Measurements from ENCODE around the gene CAPN13. TPM values are rescaled to one million over a fixed set of nuclear protein-coding genes. Genes with fewer than 3 reads are reported as not detected.

Gene CAPN13
- total RNA-seq, 1 donor from 2014 or later: not detected

GRCh38 chr2:30722936-30723725 lies 84.1 kb downstream of the CAPN13 start:
- Histone ChIP-seq H3K79me2 (ENCODE audit: insufficient read depth, low read length) (no peaks in the 10 kb centered on the region), H2AFZ (ENCODE audit: low read depth, low read length) (no peak overlapping the region), H3K36me3 (ENCODE audit: insufficient read depth, low read length) (no peaks in the 10 kb centered on the region), H3K4me1 (ENCODE audit: insufficient read depth, low read length) (no peaks in the 10 kb centered on the region), H3K9ac (ENCODE audit: low read length) (no peak overlapping the region), H3K27me3 (ENCODE audit: insufficient read depth, low read length) (peaks cover 2% of the 10 kb centered on the region), H3K4me3 (ENCODE audit: insufficient read depth, low read depth, low read length) (no peak overlapping the region), H4K20me1 (ENCODE audit: insufficient read depth, low read length) (no peaks in the 10 kb centered on the region), H3K27ac (ENCODE audit: low read depth, low read length) (no peak overlapping the region), H3K4me2 (ENCODE audit: low read length) (no peak overlapping the region), H3K9me3 (ENCODE audit: insufficient read depth, low read depth, low read length) (no peaks in the 10 kb centered on the region)
- Mint-ChIP-seq H3K9me3 (ENCODE audit: unreplicated experiment) (peaks cover 4% of the 10 kb centered on the region), H3K4me1 (ENCODE audit: low read depth, unreplicated experiment) (no peaks in the 10 kb centered on the region), H3K27ac (ENCODE audit: unreplicated experiment) (no peak overlapping the region), H3K4me3 (ENCODE audit: unreplicated experiment) (no peak overlapping the region), H3K27me3 (ENCODE audit: low read depth, unreplicated experiment) (peaks cover 19% of the 10 kb centered on the region), H3K36me3 (ENCODE audit: low read depth, unreplicated experiment) (no peaks in the 10 kb centered on the region)
- FAIRE-seq: no peak
- no peak for TF ChIP-seq EZH2 (IDR thresholded peaks at IDR 0.05; ENCODE audit: insufficient read depth, low read length)
- TF ChIP-seq CTCF (IDR thresholded peaks at IDR 0.05; ENCODE audit: insufficient read depth, low read depth, low read length): no peak
- no peak for DNase-seq (ENCODE audit: low read depth)

GRCh38 chr2:30721668-30722647 lies 85.3 kb downstream of the CAPN13 start:
- Histone ChIP-seq H3K79me2 (ENCODE audit: insufficient read depth, low read length) (no peaks in the 10 kb centered on the region), H3K36me3 (ENCODE audit: insufficient read depth, low read length) (no peaks in the 10 kb centered on the region), H3K9ac (ENCODE audit: low read length) (no peak overlapping the region), H3K4me3 (ENCODE audit: insufficient read depth, low read depth, low read length) (no peak overlapping the region), H4K20me1 (ENCODE audit: insufficient read depth, low read length) (no peaks in the 10 kb centered on the region), H3K4me2 (ENCODE audit: low read length) (no peak overlapping the region), H3K9me3 (ENCODE audit: insufficient read depth, low read depth, low read length) (no peaks in the 10 kb centered on the region), H2AFZ (ENCODE audit: low read depth, low read length) (no peak overlapping the region), H3K27me3 (ENCODE audit: insufficient read depth, low read length) (peaks cover 2% of the 10 kb centered on the region), H3K4me1 (ENCODE audit: insufficient read depth, low read length) (no peaks in the 10 kb centered on the region), H3K27ac (ENCODE audit: low read depth, low read length) (no peak overlapping the region)
- Mint-ChIP-seq H3K27ac (ENCODE audit: unreplicated experiment) (no peak overlapping the region), H3K27me3 (ENCODE audit: low read depth, unreplicated experiment) (peaks cover 21% of the 10 kb centered on the region), H3K4me3 (ENCODE audit: unreplicated experiment) (no peak overlapping the region), H3K4me1 (ENCODE audit: low read depth, unreplicated experiment) (no peaks in the 10 kb centered on the region), H3K36me3 (ENCODE audit: low read depth, unreplicated experiment) (no peaks in the 10 kb centered on the region), H3K9me3 (ENCODE audit: unreplicated experiment) (peaks cover 4% of the 10 kb centered on the region)
- no peak for FAIRE-seq
- DNase-seq (ENCODE audit: low read depth): no peak
- no peak for TF ChIP-seq CTCF (IDR thresholded peaks at IDR 0.05; ENCODE audit: insufficient read depth, low read depth, low read length)
- TF ChIP-seq EZH2 (IDR thresholded peaks at IDR 0.05; ENCODE audit: insufficient read depth, low read length): no peak
